SK-N-SH (cell line): Measurements from ENCODE around the gene PCNX2. TPM values are rescaled to one million over a fixed set of nuclear protein-coding genes. Genes with fewer than 3 reads are reported as not detected.

Source experiments
- CTCF ChIA-PET: fragments of 300-600, 350-600 bp; formaldehyde crosslinking; extraction: SDS; loops from one replicate; lab custom pipeline; 2021; lab: Yijun Ruan, JAX
- POLR2A ChIA-PET: fragments of 350-600 bp; sonication (Branson Sonifier 250); formaldehyde crosslinking; extraction: SDS; loops from one replicate; lab custom pipeline; 2020; ENCODE audit warnings: antibody characterized with exemption, inconsistent platforms; lab: Yijun Ruan, JAX
- DNase-seq: peaks from one replicate; pipeline ENCODE4 v3.0.0; 2012
- H2AFZ ChIP-seq: fragments of 200-600 bp; sonication (generic); 2 replicates; pipeline ENCODE4 v1.8.1; 2016; ENCODE audit warnings: antibody characterized with exemption, mild to moderate bottlenecking, low read depth
- H3F3A ChIP-seq: fragments of 200-600 bp; sonication (generic); replicated peaks from 2 replicates; pipeline ENCODE3; 2016; ENCODE audit warnings: antibody characterized with exemption, mild to moderate bottlenecking; ENCODE audit not compliant: insufficient read depth
- H3K27ac ChIP-seq, 2 experiments: fragments of 200-500 bp in 1 of 2; fragments of 200-600 bp in 1 of 2; sonication (Bioruptor generic) in 1 of 2; sonication (generic), shearing (Covaris generic) in 1 of 2; 2 replicates each; pipeline versions ENCODE4 v1.5.1 to v1.6.1; 2014 to 2016; ENCODE audit warnings: low read depth in 2 of 2, inconsistent platforms in 1 of 2, low read length in 1 of 2, mild to moderate bottlenecking in 1 of 2, mixed read lengths in 1 of 2
- H3K27me3 ChIP-seq: fragments of 200-600 bp; sonication (generic), shearing (Covaris generic); 2 replicates; pipeline ENCODE4 v1.6.1; 2016; ENCODE audit warnings: mixed run types; ENCODE audit not compliant: insufficient read depth
- H3K36me3 ChIP-seq, 2 experiments: fragments of 200-500 bp in 1 of 2; fragments of 200-600 bp in 1 of 2; sonication (Bioruptor generic) in 1 of 2; sonication (generic) in 1 of 2; replicated peaks in 1 of 2; 2 replicates each; pipeline versions ENCODE3 to v1.5.1; 2014 to 2016; ENCODE audit warnings: low read length in 1 of 2, mild to moderate bottlenecking in 1 of 2; ENCODE audit not compliant: insufficient read depth in 2 of 2, control insufficient read depth in 1 of 2
- H3K4me1 ChIP-seq, 2 experiments: fragments of 200-500 bp in 1 of 2; fragments of 200-600 bp in 1 of 2; sonication (Bioruptor generic) in 1 of 2; sonication (generic), shearing (Covaris generic) in 1 of 2; 2 replicates each; pipeline versions ENCODE4 v1.5.1 to v1.6.1; 2014 to 2016; ENCODE audit warnings: low read depth in 1 of 2, low read length in 1 of 2, mixed run types in 1 of 2; ENCODE audit not compliant: insufficient read depth in 2 of 2, control insufficient read depth in 1 of 2
- H3K4me2 ChIP-seq: fragments of 200-600 bp; sonication (generic), shearing (Covaris generic); 2 replicates; pipeline ENCODE4 v1.6.1; 2017; ENCODE audit warnings: mixed run types
- H3K4me3 ChIP-seq, 2 experiments: fragments of 200-500 bp in 1 of 2; fragments of 200-600 bp in 1 of 2; sonication (Bioruptor generic) in 1 of 2; sonication (generic), shearing (Covaris generic) in 1 of 2; 2 replicates each; pipeline versions ENCODE4 v1.5.1 to v1.8.1; 2014 to 2016; ENCODE audit warnings: low read depth in 2 of 2, inconsistent platforms in 1 of 2, low read length in 1 of 2, mild to moderate bottlenecking in 1 of 2, mixed read lengths in 1 of 2, moderate library complexity in 1 of 2
- H3K79me2 ChIP-seq: fragments of 200-600 bp; sonication (generic); 2 replicates; pipeline ENCODE4 v1.8.1; 2017; ENCODE audit warnings: mild to moderate bottlenecking; ENCODE audit not compliant: insufficient read depth
- H3K9ac ChIP-seq: fragments of 200-600 bp; sonication (generic); 2 replicates; pipeline ENCODE4 v1.6.1; 2017; ENCODE audit warnings: mixed run types
- H3K9me2 ChIP-seq: fragments of 200-600 bp; sonication (generic); 2 replicates; pipeline ENCODE4 v1.6.1; 2017; ENCODE audit warnings: mixed run types
- H3K9me3 ChIP-seq: fragments of 200-600 bp; sonication (generic); 2 replicates; pipeline ENCODE4 v1.6.1; 2017; ENCODE audit warnings: mixed run types, mild to moderate bottlenecking, moderate library complexity
- H4K20me1 ChIP-seq: fragments of 200-600 bp; sonication (generic); 2 replicates; pipeline ENCODE4 v1.6.1; 2017; ENCODE audit warnings: mild to moderate bottlenecking, mixed run types; ENCODE audit not compliant: insufficient read depth
- ELF1 ChIP-seq: IDR thresholded peaks from 2 replicates; pipeline ENCODE4 v1.4.0; 2012
- FOXJ3 ChIP-seq: sonication (generic); formaldehyde crosslinking; IDR thresholded peaks from 2 replicates; pipeline ENCODE4 v1.5.1; 2020; ENCODE audit warnings: mild to moderate bottlenecking, missing genetic modification reagents
- FOXM1 ChIP-seq: IDR thresholded peaks from 2 replicates; pipeline ENCODE4 v1.4.0; 2012; ENCODE audit warnings: low read depth, mild to moderate bottlenecking
- GABPA ChIP-seq: IDR thresholded peaks from 2 replicates; pipeline ENCODE4 v1.4.0; 2012; ENCODE audit warnings: low read depth, mild to moderate bottlenecking
- GATA2 ChIP-seq: sonication (generic); formaldehyde crosslinking; IDR thresholded peaks from 2 replicates; pipeline ENCODE4 v1.5.0; 2020; ENCODE audit warnings: mild to moderate bottlenecking, missing genetic modification reagents
- IRF3 ChIP-seq: fragments of 150-350 bp; IDR thresholded peaks from 2 replicates; pipeline ENCODE4 v1.6.1; 2016; ENCODE audit warnings: mild to moderate bottlenecking, low read depth, low read length
- MEF2A ChIP-seq: IDR thresholded peaks from 2 replicates; pipeline ENCODE4 v1.4.0; 2012; ENCODE audit warnings: low read depth, borderline replicate concordance
- NFIC ChIP-seq: IDR thresholded peaks from 2 replicates; pipeline ENCODE4 v1.4.0; 2012; ENCODE audit warnings: borderline replicate concordance
- NRF1 ChIP-seq: IDR thresholded peaks from 2 replicates; pipeline ENCODE4 v1.6.1; 2012; ENCODE audit warnings: low read depth, mild to moderate bottlenecking, low read length
- PBX3 ChIP-seq: IDR thresholded peaks from 2 replicates; pipeline ENCODE4; 2012
- REST ChIP-seq: IDR thresholded peaks from 2 replicates; pipeline ENCODE4 v1.6.1; 2012; ENCODE audit warnings: mild to moderate bottlenecking, low read depth, low read length, moderate library complexity
- RXRA ChIP-seq: IDR thresholded peaks from 2 replicates; pipeline ENCODE4 v1.4.0; 2012; ENCODE audit warnings: low read depth, mild to moderate bottlenecking, borderline replicate concordance
- SIN3A ChIP-seq: IDR thresholded peaks from 2 replicates; pipeline ENCODE4 v1.6.1; 2012; ENCODE audit warnings: low read depth, mild to moderate bottlenecking, low read length, moderate library complexity, borderline replicate concordance
- SMC3 ChIP-seq: IDR thresholded peaks from 2 replicates; pipeline ENCODE4 v1.6.1; 2012; ENCODE audit warnings: low read depth, low read length, improper control_type of control experiment
- TCF12 ChIP-seq: IDR thresholded peaks from 2 replicates; pipeline ENCODE4 v1.4.0; 2012
- TEAD4 ChIP-seq: IDR thresholded peaks from 2 replicates; pipeline ENCODE4 v1.4.0; 2012; ENCODE audit warnings: mild to moderate bottlenecking, borderline replicate concordance; ENCODE audit not compliant: insufficient read depth
- USF1 ChIP-seq: IDR thresholded peaks from 2 replicates; pipeline ENCODE4 v1.4.0; 2012; ENCODE audit warnings: low read depth, borderline replicate concordance
- ZBTB33 ChIP-seq: IDR thresholded peaks from 2 replicates; pipeline ENCODE4 v1.4.0; 2012; ENCODE audit warnings: low read depth, borderline replicate concordance
- WGBS: methylation state at CpG from one replicate; pipeline ENCODE4 v1.1.6; 2017; ENCODE audit warnings: low lambda C conversion rate; 5-methylcytosine and 5-hydroxymethylcytosine counted together
- polyA plus RNA-seq, 3 experiments: library from polyadenylated mRNA; depleted of rRNA; stranded (reverse); fragments of >200 nt; gene quantifications; 2 replicates each; pipeline ENCODE4 v1.2.3, GENCODE V29; 2012

Gene PCNX2
- polyA plus RNA-seq, 1 of the 3 experiments (the other 2 are of a cell fraction): 10.6 TPM

- H3K36me3 ChIP-seq: no peaks in the 10 kb centered on the region
- H3K9ac ChIP-seq: no peak overlapping the region
- peaks cover 3% of the 10 kb centered on the region for H3F3A ChIP-seq
- H2AFZ ChIP-seq: no peak overlapping the region
- peaks cover 0 to 5% of the 10 kb centered on the region in 2 experiments; a peak in 1 of 4 replicates for H3K4me1 ChIP-seq
- peaks cover 5% of the 10 kb centered on the region; the same call in 1 of the 2 replicates for H3K9me3 ChIP-seq
- H3K79me2 ChIP-seq: no peaks in the 10 kb centered on the region
- H3K27me3 ChIP-seq: no peaks in the 10 kb centered on the region
- TF ChIP-seq REST: no peak
- TF ChIP-seq SIN3A: no peak
- no peak for TF ChIP-seq PBX3
- TF ChIP-seq GATA2: no peak
- no peak for TF ChIP-seq NRF1
- no peak for TF ChIP-seq FOXM1
- no peak for TF ChIP-seq MEF2A
- no peak for TF ChIP-seq USF1
- TF ChIP-seq GABPA: no peak
- no peak for TF ChIP-seq ZBTB33
- no peak for TF ChIP-seq FOXJ3 (CRISPR knock-in tag)
- no peak for TF ChIP-seq TEAD4
- TF ChIP-seq IRF3: no peak
- no peak for TF ChIP-seq SMC3
- no peak for TF ChIP-seq TCF12
- TF ChIP-seq NFIC: no peak
- no peak for TF ChIP-seq RXRA
- no peak for TF ChIP-seq ELF1
- POLR2A ChIA-PET: no interaction called here
- CTCF ChIA-PET: no interaction called here
- no peaks in the 10 kb centered on the region for H3K9me2 ChIP-seq
- H3K27ac ChIP-seq: no peak overlapping the region
- WGBS: 93% methylated on average over 6 of the region's 6 CpGs
- no peak overlapping the region for H3K4me3 ChIP-seq
- no peak overlapping the region for H3K4me2 ChIP-seq
- no peaks in the 10 kb centered on the region for H4K20me1 ChIP-seq
- DNase-seq: no peak
Observed at GRCh38 chr1:233078396-233078795, 217.1 kb downstream of the PCNX2 start.
